Measurements from ENCODE around the gene SPINT1. TPM values are rescaled to one million over a fixed set of nuclear protein-coding genes. Genes with fewer than 3 reads are reported as not detected.

SPINT1 gene
- total and polyA plus RNA-seq, 2 of the 13 experiments (the other 11 are each of a cell fraction or from before 2014, with no cell fraction given): 0.49 to 2.5 TPM

GRCh38 chr15:40873694-40874561 is 30.1 kb downstream of the SPINT1 start, which contains the start of gene RHOV (continued):
- TF ChIP-seq CBX1 (IDR thresholded peaks at IDR 0.05; ENCODE audit: low read depth): no peak
- no peak for TF ChIP-seq SIX4 (CRISPR knock-in tag; IDR thresholded peaks at IDR 0.05)
- no peak for TF ChIP-seq CENPBD1 (CRISPR knock-in tag; IDR thresholded peaks at IDR 0.05; ENCODE audit: borderline replicate concordance, low read depth)
- TF ChIP-seq CREM (IDR thresholded peaks at IDR 0.05): no peak
- TF ChIP-seq CREM (CRISPR knock-in tag; IDR thresholded peaks at IDR 0.05): no peak
- peak; percentile 46; the same call in 1 of the 2 replicates for TF ChIP-seq ZNF143 (CRISPR knock-in tag; IDR thresholded peaks at IDR 0.05)
- TF ChIP-seq, protein P1, sequence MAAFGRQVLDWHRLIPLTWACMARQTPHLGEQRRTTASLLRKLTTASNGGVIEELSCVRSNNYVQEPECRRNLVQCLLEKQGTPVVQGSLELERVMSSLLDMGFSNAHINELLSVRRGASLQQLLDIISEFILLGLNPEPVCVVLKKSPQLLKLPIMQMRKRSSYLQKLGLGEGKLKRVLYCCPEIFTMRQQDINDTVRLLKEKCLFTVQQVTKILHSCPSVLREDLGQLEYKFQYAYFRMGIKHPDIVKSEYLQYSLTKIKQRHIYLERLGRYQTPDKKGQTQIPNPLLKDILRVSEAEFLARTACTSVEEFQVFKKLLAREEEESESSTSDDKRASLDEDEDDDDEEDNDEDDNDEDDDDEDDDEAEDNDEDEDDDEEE (CRISPR knock-in tag; IDR thresholded peaks at IDR 0.05): no peak
- TF ChIP-seq, protein P2, sequence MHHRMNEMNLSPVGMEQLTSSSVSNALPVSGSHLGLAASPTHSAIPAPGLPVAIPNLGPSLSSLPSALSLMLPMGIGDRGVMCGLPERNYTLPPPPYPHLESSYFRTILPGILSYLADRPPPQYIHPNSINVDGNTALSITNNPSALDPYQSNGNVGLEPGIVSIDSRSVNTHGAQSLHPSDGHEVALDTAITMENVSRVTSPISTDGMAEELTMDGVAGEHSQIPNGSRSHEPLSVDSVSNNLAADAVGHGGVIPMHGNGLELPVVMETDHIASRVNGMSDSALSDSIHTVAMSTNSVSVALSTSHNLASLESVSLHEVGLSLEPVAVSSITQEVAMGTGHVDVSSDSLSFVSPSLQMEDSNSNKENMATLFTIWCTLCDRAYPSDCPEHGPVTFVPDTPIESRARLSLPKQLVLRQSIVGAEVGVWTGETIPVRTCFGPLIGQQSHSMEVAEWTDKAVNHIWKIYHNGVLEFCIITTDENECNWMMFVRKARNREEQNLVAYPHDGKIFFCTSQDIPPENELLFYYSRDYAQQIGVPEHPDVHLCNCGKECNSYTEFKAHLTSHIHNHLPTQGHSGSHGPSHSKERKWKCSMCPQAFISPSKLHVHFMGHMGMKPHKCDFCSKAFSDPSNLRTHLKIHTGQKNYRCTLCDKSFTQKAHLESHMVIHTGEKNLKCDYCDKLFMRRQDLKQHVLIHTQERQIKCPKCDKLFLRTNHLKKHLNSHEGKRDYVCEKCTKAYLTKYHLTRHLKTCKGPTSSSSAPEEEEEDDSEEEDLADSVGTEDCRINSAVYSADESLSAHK (CRISPR knock-in tag; IDR thresholded peaks at IDR 0.05; ENCODE audit: borderline replicate concordance): no peak
- no peak for TF ChIP-seq ZNF20 (CRISPR knock-in tag; IDR thresholded peaks at IDR 0.05)
- peak; percentile 59 for TF ChIP-seq XRCC5 (optimal IDR thresholded peaks at IDR 0.05; ENCODE audit: low read length)
- TF ChIP-seq ZSCAN12 (CRISPR knock-in tag; IDR thresholded peaks at IDR 0.05): peak; percentile 71; the same call in 1 of the 2 replicates
- peak; percentile 81 for TF ChIP-seq ZNF777 (CRISPR knock-in tag; IDR thresholded peaks at IDR 0.05)
- TF ChIP-seq, protein P3, sequence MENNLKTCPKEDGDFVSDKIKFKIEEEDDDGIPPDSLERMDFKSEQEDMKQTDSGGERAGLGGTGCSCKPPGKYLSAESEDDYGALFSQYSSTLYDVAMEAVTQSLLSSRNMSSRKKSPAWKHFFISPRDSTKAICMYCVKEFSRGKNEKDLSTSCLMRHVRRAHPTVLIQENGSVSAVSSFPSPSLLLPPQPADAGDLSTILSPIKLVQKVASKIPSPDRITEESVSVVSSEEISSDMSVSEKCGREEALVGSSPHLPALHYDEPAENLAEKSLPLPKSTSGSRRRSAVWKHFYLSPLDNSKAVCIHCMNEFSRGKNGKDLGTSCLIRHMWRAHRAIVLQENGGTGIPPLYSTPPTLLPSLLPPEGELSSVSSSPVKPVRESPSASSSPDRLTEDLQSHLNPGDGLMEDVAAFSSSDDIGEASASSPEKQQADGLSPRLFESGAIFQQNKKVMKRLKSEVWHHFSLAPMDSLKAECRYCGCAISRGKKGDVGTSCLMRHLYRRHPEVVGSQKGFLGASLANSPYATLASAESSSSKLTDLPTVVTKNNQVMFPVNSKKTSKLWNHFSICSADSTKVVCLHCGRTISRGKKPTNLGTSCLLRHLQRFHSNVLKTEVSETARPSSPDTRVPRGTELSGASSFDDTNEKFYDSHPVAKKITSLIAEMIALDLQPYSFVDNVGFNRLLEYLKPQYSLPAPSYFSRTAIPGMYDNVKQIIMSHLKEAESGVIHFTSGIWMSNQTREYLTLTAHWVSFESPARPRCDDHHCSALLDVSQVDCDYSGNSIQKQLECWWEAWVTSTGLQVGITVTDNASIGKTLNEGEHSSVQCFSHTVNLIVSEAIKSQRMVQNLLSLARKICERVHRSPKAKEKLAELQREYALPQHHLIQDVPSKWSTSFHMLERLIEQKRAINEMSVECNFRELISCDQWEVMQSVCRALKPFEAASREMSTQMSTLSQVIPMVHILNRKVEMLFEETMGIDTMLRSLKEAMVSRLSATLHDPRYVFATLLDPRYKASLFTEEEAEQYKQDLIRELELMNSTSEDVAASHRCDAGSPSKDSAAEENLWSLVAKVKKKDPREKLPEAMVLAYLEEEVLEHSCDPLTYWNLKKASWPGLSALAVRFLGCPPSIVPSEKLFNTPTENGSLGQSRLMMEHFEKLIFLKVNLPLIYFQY (CRISPR knock-in tag; IDR thresholded peaks at IDR 0.05; ENCODE audit: borderline replicate concordance): no peak
- no peak for TF ChIP-seq SOX6 (IDR thresholded peaks at IDR 0.05)
- no peak for TF ChIP-seq SOX6 (CRISPR knock-in tag; IDR thresholded peaks at IDR 0.05)
- TF ChIP-seq MYC (CRISPR knock-in tag; IDR thresholded peaks at IDR 0.05; ENCODE audit: borderline replicate concordance): peak; percentile 78
- TF ChIP-seq NONO (IDR thresholded peaks at IDR 0.05): no peak
- TF ChIP-seq NONO (CRISPR knock-in tag; conservative IDR thresholded peaks at IDR 0.05): peak; percentile 68
- peak; percentile 74 for TF ChIP-seq ZNF629 (CRISPR knock-in tag; conservative IDR thresholded peaks at IDR 0.05)
- no peak for TF ChIP-seq GLI4 (CRISPR knock-in tag; IDR thresholded peaks at IDR 0.05; ENCODE audit: borderline replicate concordance)
- TF ChIP-seq THAP7 (CRISPR knock-in tag; IDR thresholded peaks at IDR 0.05): no peak
- no peak for TF ChIP-seq HNRNPUL1 (IDR thresholded peaks at IDR 0.05; ENCODE audit: low read depth, low read length)
